IPS-20b (cell line): ENCODE results near the gene CCDC40.

ENCODE experiments used
- H3K27ac ChIP-seq: one replicate; pipeline ENCODE4 v1.5.1; 2013; ENCODE audit warnings: low read length
- H3K27me3 ChIP-seq: 2 replicates; pipeline ENCODE4 v1.6.1; 2013; ENCODE audit warnings: mild to moderate bottlenecking, low read length, inconsistent platforms; ENCODE audit not compliant: insufficient read depth
- H3K36me3 ChIP-seq: 2 replicates; pipeline ENCODE4 v1.6.1; 2013; ENCODE audit warnings: low read depth, mild to moderate bottlenecking, inconsistent platforms, low read length, moderate library complexity; ENCODE audit not compliant: insufficient read depth
- H3K4me1 ChIP-seq: 2 replicates; pipeline ENCODE4 v1.6.1; 2013; ENCODE audit warnings: mild to moderate bottlenecking, control low read depth, inconsistent platforms, low read length, moderate library complexity; ENCODE audit not compliant: insufficient read depth
- H3K4me3 ChIP-seq: 2 replicates; pipeline ENCODE4 v1.5.1; 2013; ENCODE audit warnings: mild to moderate bottlenecking, low read length, inconsistent platforms
- H3K9ac ChIP-seq: 2 replicates; pipeline ENCODE4 v1.6.1; 2013; ENCODE audit warnings: low read depth, mild to moderate bottlenecking, inconsistent platforms, low read length, moderate library complexity
- H3K9me3 ChIP-seq: 2 replicates; pipeline ENCODE4 v1.6.1; 2013; ENCODE audit warnings: mild to moderate bottlenecking, low read depth, low read length, inconsistent platforms; ENCODE audit not compliant: insufficient read depth

Gene CCDC40

DNA sequence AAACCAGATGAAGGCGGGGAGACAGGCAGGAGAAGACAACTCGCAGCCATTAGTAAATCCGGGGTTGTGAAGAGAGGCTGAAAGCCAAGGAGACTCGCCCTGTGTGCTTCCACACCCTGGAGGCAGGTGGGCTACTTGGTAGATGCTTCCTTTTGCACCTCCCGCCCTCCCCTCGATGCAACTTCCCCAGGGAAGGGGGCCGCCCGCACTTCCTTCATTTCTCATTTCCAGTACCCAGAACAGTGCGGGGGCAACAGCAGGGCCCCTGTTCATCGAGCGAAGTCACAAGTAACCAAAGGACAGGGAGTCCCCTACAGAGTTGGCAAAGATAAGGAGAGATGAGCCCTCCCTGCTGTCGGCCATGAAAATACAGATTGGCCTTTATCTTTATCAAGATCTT is 25.0 kb downstream of the CCDC40 start:
- no peak overlapping the region for H3K4me3 ChIP-seq
- no peaks in the 10 kb centered on the region for H3K27me3 ChIP-seq

DNA sequence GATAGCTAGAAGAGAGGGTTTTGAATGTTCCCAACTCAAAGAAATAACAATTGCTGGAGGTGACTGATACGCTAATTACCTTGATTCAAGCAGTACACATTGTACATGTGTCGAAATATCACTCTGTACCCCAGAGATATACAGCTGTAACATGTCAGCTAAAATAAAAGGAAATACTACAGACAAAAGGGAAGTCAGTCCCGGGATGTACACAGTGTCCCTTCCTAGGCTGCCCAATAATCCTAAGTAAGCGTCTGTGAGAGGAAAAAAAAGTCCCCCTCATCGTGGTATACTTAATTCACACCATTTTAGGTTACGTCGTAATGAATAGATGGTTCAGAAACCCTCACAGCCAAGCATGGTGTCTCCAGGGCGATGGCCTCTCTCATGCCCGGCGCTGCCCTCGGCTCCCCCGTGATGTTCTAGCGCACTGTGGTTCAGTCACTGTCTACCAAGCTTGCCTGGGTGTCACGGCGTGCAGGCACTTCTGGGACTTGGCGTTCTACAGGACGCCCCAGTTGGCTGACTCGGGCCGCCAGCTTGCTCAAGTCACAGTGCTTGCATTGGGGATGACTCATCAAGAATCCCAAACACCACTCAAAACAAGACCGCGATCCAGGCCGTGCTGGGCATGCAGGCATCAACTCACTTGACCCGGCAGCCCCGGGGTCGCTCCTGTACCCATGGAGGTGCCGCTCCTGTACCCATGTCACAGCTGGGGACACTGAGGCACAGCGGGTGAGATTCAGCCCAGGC is 27.6 kb downstream of the CCDC40 start:
- no peaks in the 10 kb centered on the region for H3K27me3 ChIP-seq
- no peaks in the 10 kb centered on the region for H3K9me3 ChIP-seq
- H3K36me3 ChIP-seq = no peaks in the 10 kb centered on the region
- H3K4me1 ChIP-seq = peaks cover 4% of the 10 kb centered on the region; the same call in 1 of the 2 replicates
- H3K27ac ChIP-seq = no peak overlapping the region
- H3K4me3 ChIP-seq = no peak overlapping the region
- H3K9ac ChIP-seq = no peak overlapping the region

More for the DNA sequence above, 25.0 kb downstream of the CCDC40 start:
- H3K4me1 ChIP-seq = peaks cover 4% of the 10 kb centered on the region; the same call in 1 of the 2 replicates
- no peak overlapping the region for H3K27ac ChIP-seq
- no peaks in the 10 kb centered on the region for H3K36me3 ChIP-seq
- H3K9ac ChIP-seq = no peak overlapping the region
- no peaks in the 10 kb centered on the region for H3K9me3 ChIP-seq

DNA sequence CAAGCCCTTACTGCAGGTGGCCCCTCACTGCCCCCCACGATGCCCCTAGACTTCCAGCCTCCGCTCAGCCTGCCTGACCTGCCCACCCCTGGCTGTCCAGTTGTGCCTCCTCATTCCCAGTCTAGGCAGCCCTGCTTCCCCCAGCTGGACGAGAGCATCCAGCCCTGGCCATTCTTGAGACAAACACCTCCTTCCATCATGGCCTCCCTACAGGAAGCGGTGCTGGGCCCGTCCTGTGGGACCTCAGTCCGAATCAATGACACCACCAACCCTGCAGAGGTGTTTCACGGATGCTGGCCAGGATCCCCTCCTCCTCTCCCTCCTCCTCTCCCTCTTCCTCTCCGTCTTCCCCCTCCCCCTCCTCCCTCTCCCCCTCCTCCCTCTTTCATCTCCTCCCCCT is 28.3 kb downstream of the CCDC40 start:
- no peak overlapping the region for H3K27ac ChIP-seq
- H3K9ac ChIP-seq = no peak overlapping the region
- peaks cover 4% of the 10 kb centered on the region; the same call in 1 of the 2 replicates for H3K4me1 ChIP-seq
- H3K36me3 ChIP-seq = no peaks in the 10 kb centered on the region
- H3K9me3 ChIP-seq = no peaks in the 10 kb centered on the region
- H3K4me3 ChIP-seq = no peak overlapping the region
- no peaks in the 10 kb centered on the region for H3K27me3 ChIP-seq

DNA sequence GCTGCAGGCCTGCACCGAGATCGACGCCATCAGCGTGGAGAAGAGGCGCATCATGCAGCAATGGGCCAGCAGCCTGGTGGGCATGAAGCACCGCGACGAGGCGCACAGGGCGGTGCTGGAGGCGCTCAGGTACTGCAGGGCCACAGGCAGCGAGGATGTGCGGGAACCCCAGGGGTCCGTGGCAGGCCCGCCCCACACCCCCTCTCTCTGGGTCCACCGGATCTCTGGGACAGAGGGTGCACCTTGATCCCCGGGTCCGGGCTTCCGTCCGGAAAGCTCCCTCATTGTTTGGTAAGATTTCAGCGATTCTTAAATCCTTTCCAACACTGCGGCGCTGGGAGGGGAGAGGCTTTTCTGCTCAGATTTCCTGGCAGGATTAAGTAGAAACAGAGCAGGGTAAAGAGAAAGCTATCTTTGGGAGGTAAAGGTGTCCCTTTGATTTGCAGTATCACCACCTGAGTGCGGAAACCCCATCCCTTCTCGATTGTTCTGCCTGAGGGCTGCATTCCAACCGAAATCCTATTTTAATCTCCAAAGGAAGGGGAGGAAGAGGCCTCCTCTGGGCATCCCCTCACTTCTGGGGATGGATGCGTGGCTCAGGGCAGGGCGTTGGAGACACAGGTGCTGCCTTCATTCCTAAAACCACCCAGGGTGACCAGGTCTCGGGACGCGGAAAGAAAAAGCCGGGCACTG is 29.2 kb downstream of the CCDC40 start:
- Histone ChIP-seq H3K27me3 (no peaks in the 10 kb centered on the region), H3K36me3 (no peaks in the 10 kb centered on the region), H3K4me1 (peaks cover 4% of the 10 kb centered on the region; the same call in 1 of the 2 replicates), H3K9ac (peak overlapping the region; percentile 22; the same call in 1 of the 2 replicates), H3K4me3 (no peak overlapping the region; the same call in 1 of the 2 replicates), H3K27ac (no peak overlapping the region), H3K9me3 (no peaks in the 10 kb centered on the region)

DNA sequence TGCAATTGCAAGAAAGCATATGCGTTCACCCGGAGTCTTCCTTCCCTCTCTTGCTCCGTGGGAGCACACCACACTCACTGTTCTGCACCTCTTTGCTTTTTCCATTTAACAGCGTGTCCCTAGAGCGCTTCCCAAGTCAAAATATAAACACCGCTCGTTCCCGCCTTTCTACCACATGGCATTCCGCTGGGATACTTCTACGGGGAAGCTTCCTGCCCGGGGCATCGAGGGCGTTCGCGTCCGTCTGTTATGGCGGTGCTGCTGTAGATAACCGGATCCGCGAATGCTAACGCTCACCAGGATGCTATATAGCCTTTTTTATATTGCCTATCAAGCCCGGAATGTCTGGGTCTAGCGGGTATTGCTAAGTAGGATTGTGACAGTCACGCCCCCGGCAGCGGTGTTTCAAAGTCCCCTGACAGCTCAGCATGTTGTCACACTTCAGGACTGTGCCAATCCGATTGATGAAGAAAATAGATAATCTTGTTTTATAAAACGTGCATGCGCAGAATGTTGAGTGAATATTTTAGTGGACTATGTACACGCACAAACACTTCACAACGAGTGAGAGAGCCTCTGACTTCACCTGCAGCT is 31.0 kb downstream of the CCDC40 start:
- Histone ChIP-seq H3K9me3 (no peaks in the 10 kb centered on the region), H3K27ac (no peak overlapping the region), H3K4me3 (no peak overlapping the region), H3K4me1 (peaks cover 4% of the 10 kb centered on the region; the same call in 1 of the 2 replicates), H3K27me3 (no peaks in the 10 kb centered on the region), H3K9ac (no peak overlapping the region), H3K36me3 (no peaks in the 10 kb centered on the region)

DNA sequence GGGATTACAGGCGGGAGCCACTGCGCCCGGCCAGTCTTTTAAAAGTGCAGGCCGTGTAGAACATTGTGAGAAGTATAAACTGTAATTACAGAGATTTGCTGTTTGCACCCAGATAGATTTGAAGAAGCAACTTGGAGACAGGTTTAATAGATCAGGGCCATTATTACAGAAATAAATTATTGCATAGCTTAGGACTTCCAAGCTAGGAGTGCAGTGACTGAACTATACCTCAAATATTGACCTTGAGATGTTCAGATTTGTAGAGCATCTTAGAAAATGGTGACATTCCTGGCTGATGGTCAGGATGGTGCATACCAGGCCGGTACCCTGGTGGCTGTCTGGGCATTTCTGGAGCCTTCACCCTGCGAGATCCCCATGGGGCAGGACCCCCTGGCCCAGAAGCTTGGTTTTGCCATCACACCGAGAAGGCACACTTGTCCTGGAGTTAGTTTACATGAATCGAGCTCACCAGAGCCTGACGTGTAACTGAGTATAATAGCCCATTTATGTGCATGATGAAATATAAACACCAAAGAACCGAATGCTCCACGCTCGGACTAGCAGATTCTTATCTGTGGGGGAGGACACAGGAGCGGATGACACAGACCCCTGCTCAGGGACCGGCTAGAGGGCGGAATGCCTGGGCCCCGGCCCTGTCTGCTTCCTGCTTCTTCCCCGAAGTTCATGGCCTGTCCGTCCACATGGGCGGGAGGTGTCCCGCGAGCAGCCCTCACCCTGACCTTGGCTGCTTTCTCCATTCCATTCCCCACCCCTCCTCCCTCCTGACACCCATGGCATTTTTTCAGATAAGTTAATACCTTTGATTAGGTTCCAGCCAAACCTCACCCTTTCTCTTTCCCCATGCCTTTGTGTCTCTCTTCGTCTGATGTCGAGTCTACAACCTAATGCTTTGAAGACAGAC is 32.1 kb downstream of the CCDC40 start:
- Histone ChIP-seq H3K4me1 (peaks cover 4% of the 10 kb centered on the region; the same call in 1 of the 2 replicates), H3K9ac (no peak overlapping the region), H3K36me3 (no peaks in the 10 kb centered on the region), H3K27ac (no peak overlapping the region), H3K9me3 (no peaks in the 10 kb centered on the region), H3K27me3 (no peaks in the 10 kb centered on the region), H3K4me3 (no peak overlapping the region)

DNA sequence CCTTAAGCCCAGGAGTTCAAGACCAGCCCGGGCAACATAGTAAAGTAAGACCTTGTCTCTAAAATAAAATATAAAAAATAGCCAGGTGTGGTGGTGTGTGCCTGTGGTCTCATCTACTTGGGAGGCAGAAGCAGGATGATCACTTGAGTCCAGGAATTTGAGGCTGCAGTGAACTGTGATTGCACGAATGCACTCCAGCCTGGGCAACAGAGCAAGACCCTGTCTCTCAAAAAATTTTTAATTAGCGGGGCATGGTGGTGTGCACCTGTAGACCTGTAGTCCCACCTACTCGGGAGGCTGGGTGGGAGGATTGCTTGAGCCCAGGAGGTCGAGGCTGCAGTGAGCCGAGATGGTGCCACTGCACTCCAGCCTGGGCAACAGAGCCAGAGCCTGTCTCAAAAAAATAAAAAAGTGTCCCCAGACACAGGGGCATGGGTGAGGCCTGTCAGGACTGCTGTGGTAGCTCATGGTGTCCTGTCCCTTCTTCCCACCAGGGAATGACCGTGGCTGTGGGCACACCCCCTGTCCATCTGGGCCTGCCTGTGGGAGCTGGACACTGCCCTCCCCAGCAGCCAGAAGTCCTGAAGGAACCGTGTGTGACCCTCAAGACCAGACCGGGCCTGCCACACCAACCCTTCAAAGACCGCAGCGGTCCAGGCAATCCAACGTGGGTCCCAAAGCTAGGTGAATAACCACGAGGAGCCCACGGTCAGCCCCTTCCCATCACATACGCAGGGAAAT is 34.1 kb downstream of the CCDC40 start:
- no peaks in the 10 kb centered on the region for H3K27me3 ChIP-seq
- peaks cover 4% of the 10 kb centered on the region; the same call in 1 of the 2 replicates for H3K4me1 ChIP-seq
- H3K4me3 ChIP-seq = no peak overlapping the region
- no peaks in the 10 kb centered on the region for H3K36me3 ChIP-seq
- no peak overlapping the region for H3K9ac ChIP-seq
- H3K27ac ChIP-seq = no peak overlapping the region
- H3K9me3 ChIP-seq = no peaks in the 10 kb centered on the region

DNA sequence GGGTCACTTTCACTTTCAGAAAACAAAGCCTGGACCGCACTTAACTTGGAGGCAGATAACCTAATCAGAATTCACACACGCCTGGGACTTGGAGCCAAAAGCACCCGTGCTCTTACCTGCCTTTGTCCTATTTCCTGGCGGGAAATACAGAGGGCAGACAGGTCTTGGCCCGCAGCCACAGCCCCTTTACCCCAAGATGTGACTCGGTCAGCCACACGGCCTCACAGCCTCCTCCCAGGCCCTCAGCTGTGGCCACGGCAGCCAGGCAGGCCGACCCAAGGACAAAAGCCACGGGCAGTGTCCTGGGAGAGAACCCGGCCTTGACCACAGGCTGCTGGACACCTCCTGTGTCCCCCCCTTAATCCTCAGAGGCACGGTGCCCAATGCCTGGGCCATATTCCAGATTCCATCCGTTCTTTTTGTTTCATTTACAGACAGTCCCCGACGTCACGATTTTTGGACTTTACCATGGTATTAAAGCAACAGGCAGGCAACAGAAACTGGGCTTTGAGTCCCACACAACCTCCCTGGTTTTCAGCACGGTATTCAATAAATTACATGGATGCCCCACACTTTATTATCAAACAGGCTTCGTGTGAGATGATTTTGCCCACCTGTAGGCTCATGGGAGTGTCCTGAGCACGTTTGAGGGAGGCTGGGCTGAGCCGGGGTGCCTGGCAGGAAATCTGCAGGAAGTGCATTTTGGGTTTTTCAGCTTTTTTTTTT is 34.8 kb downstream of the CCDC40 start:
- no peak overlapping the region for H3K9ac ChIP-seq
- no peak overlapping the region for H3K4me3 ChIP-seq
- H3K36me3 ChIP-seq = no peaks in the 10 kb centered on the region
- no peaks in the 10 kb centered on the region; the same call in 1 of the 2 replicates for H3K4me1 ChIP-seq
- H3K9me3 ChIP-seq = no peaks in the 10 kb centered on the region
- no peak overlapping the region for H3K27ac ChIP-seq
- no peaks in the 10 kb centered on the region for H3K27me3 ChIP-seq

DNA sequence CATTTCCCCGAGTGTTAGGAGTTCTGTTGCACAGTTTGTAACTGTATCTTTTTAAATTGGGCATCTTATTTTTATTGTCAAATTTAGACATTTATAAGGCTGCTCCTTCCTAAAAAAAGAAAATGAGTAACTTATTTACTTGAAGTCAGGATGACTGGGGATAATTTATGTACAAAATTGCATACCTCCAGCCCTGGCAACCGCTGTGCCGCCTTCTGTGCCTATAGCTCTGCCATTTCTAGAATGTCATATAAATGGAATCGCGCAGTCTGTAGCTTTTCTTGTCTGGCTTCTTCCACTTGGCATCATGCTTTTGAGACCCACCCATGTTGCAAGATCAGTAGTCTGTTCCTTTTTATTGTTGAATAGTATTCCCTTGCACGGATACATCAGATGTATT is 36.0 kb downstream of the CCDC40 start:
- no peaks in the 10 kb centered on the region for H3K9me3 ChIP-seq
- H3K36me3 ChIP-seq = no peaks in the 10 kb centered on the region
- no peaks in the 10 kb centered on the region for H3K27me3 ChIP-seq
- H3K27ac ChIP-seq = no peak overlapping the region
- H3K9ac ChIP-seq = no peak overlapping the region
- H3K4me3 ChIP-seq = no peak overlapping the region
- H3K4me1 ChIP-seq = no peaks in the 10 kb centered on the region

DNA sequence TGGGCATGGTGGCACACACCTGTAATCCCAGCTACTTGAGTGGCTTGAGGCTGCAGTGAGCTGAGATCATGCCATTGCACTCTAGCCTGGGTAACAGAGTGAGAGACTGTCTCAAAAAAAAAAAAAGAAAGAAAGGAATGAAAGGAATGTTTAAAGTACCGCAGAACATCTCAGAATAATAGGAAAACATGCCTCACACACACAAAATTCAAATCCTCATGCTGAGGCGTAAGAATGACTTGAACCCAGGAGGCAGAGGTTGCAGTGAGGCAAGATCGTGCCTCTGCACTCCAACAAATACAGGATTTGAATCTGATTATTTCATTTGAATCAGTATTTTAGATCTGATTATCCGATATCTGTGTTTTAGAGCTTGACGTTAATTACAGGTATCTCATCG is 43.6 kb downstream of the CCDC40 start:
- no peak overlapping the region for H3K9ac ChIP-seq
- no peak overlapping the region for H3K27ac ChIP-seq
- no peak overlapping the region for H3K4me3 ChIP-seq
- no peaks in the 10 kb centered on the region for H3K9me3 ChIP-seq
- H3K36me3 ChIP-seq = no peaks in the 10 kb centered on the region
- H3K27me3 ChIP-seq = no peaks in the 10 kb centered on the region
- peaks cover 2% of the 10 kb centered on the region; the same call in 1 of the 2 replicates for H3K4me1 ChIP-seq
